Measurements from ENCODE around the gene CCDC71.

Gene CCDC71

GRCh38 chr3:49134471-49135265 lies 31.5 kb downstream of the CCDC71 start:
- CTCF ChIA-PET, result no interaction called here
- TF ChIP-seq, protein P1, sequence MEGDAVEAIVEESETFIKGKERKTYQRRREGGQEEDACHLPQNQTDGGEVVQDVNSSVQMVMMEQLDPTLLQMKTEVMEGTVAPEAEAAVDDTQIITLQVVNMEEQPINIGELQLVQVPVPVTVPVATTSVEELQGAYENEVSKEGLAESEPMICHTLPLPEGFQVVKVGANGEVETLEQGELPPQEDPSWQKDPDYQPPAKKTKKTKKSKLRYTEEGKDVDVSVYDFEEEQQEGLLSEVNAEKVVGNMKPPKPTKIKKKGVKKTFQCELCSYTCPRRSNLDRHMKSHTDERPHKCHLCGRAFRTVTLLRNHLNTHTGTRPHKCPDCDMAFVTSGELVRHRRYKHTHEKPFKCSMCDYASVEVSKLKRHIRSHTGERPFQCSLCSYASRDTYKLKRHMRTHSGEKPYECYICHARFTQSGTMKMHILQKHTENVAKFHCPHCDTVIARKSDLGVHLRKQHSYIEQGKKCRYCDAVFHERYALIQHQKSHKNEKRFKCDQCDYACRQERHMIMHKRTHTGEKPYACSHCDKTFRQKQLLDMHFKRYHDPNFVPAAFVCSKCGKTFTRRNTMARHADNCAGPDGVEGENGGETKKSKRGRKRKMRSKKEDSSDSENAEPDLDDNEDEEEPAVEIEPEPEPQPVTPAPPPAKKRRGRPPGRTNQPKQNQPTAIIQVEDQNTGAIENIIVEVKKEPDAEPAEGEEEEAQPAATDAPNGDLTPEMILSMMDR (conservative IDR thresholded peaks at IDR 0.05; ENCODE audit: low read depth), result no peak
- H3K27ac ChIP-seq, result peak overlapping the region; percentile 25; the same call in 1 of the 2 replicates
- POLR2A ChIA-PET (ENCODE audit: low non-redundant PET), result no interaction called here
- no peak for DNase-seq (ENCODE audit: low spot score)

- DNase-seq (ENCODE audit: low spot score), result peak; percentile 60
- TF ChIP-seq, protein P1 (conservative IDR thresholded peaks at IDR 0.05; ENCODE audit: low read depth), result no peak
- ChIA-PET POLR2A (ENCODE audit: low non-redundant PET) (no interaction called here), CTCF (interaction anchor here (0.7 kb wide), 1 partner anchor 835 kb away, joined by 4 read pairs; no protein-coding TSS in a partner anchor)
- peak overlapping the region; percentile 63 for H3K27ac ChIP-seq
Observed at GRCh38 chr3:49133226-49133951, 32.7 kb downstream of the CCDC71 start.

GRCh38 chr3:49132437-49133225 lies 33.5 kb downstream of the CCDC71 start, which contains the start of gene LAMB2:
Gene LAMB2, minus strand, starts transcription at chr3:49133050. Its CDS starts 183 bp downstream, at chr3:49132867.
- no peak for DNase-seq (ENCODE audit: low spot score)
- ChIA-PET POLR2A (ENCODE audit: low non-redundant PET) (no interaction called here), CTCF (interaction anchor here (0.7 kb wide), 1 partner anchor 834 kb away, joined by 4 read pairs; no protein-coding TSS in a partner anchor)
- H3K27ac ChIP-seq, result peak within 1 kb of the TSS; percentile 63
- TF ChIP-seq, protein P1 (conservative IDR thresholded peaks at IDR 0.05; ENCODE audit: low read depth), result no peak

DNA sequence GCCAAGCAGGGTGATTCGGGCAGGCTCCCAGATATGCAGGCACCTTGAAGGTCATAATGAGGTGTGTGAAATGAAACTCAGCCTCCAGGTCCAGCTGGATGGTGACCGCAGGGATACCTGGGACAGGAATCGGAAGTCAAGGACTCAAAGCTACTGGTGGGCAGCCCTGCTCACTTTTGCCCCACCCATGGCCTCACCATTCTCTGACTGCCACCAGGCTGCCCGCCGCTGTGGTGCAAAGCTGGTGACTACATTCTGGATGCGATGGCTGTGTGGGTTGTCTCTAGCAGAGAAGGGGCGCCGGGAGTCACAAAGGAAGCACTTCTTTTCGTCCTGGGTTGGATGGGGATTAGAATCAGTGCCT lies 34.1 kb downstream of the CCDC71 start:
- POLR2A ChIA-PET (ENCODE audit: low non-redundant PET), result no interaction called here
- DNase-seq (ENCODE audit: low spot score), result no peak
- peak overlapping the region; percentile 63 for H3K27ac ChIP-seq
- TF ChIP-seq, protein P1 (conservative IDR thresholded peaks at IDR 0.05; ENCODE audit: low read depth), result no peak
- CTCF ChIA-PET, result no interaction called here

- DNase-seq (ENCODE audit: low spot score), result no peak
- peak overlapping the region; percentile 63 for H3K27ac ChIP-seq
- ChIA-PET POLR2A (ENCODE audit: low non-redundant PET) (no interaction called here), CTCF (no interaction called here)
- TF ChIP-seq, protein P1 (conservative IDR thresholded peaks at IDR 0.05; ENCODE audit: low read depth), result no peak
Observed at GRCh38 chr3:49131576-49131975, 34.6 kb downstream of the CCDC71 start.

DNA sequence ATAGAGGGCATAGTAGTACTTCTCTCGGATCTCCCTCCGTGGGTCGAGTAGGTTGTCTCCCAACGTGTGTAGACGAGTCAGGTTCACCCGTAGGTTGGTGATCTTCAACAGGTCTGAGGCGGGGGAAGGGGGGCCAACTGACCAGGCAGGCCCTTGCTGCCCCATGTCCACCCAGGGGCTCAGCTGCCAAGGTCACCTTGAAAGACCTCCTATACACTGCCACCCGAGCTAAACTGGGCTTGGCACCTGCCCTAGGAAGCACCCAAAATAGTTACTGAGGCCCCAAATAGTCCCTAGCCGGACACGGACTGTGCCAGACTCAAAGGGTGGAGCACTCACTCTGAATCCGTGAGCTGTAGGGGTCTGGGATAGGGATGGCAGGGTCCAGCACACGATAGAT lies 35.1 kb downstream of the CCDC71 start:
- ChIA-PET POLR2A (ENCODE audit: low non-redundant PET) (no interaction called here), CTCF (no interaction called here)
- no peak overlapping the region for H3K27ac ChIP-seq
- DNase-seq (ENCODE audit: low spot score), result no peak
- TF ChIP-seq, protein P1 (conservative IDR thresholded peaks at IDR 0.05; ENCODE audit: low read depth), result no peak

Measured in RWPE1 (cell line).